NCI-H1417 treated with DMSO at 0.1 percent for 48 hours (cell line): Measurements from ENCODE around the gene SMARCA4.
"Not testable (repeated sequence)": the region's sequence is repeated elsewhere in the genome, so short reads cannot be mapped to it uniquely, and the experiment has no call there.

Source experiments
- DNase-seq: peaks from one replicate; lab custom pipeline; 2025; lab: John Stamatoyannopoulos, UW

The SMARCA4 gene

DNA sequence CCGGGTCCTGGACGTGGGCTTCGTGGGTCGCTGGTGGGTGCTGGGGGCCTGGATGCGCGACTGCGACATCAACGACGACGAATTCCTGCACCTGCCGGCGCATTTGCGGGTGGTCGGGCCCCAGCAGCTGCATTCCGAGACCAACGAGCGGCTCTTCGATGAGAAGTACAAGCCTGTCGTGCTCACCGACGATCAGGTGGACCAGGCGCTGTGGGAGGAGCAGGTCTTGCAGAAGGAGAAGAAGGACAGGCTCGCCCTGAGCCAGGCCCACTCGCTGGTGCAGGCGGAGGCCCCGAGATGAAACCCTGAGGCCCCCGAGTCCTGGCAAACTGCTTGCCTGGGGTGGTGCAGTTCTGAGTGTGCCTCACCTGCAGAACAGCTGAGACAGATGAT lies 31.4 kb upstream of the SMARCA4 start:
- no peak for DNase-seq

DNA sequence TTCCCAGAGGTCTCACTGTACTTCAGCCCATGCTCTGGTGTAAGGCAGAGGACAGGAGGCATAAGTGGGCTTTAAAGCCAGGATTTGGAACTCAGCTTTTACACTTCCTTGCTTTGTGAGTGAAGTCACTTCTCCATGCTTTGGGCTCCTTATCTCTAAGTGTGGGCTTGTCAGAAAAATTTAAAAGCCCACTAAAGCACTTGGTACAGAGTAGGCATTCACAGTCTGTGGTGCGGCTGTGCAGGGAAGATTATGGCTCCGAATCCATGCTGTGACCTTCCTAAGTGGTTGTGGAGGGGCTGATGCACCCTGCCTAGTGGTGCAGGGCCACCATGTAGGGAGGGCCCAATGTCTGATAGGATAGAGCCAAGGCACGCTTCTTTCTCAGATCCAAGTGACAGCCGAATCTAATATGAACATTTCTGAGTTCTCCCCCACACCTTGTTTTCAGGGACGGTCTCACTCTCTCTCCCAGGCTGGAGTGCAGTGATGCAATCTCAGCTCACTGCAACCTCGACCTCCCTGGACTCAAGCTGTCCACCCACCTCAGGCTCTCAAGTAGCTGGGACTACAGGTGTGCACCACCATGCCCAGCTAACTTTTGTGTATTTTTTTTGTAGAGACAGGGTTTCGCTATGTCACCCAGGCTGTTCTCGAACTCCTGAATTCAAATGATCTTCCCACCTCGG lies 25.3 kb upstream of the SMARCA4 start:
- DNase-seq: no peak

DNA sequence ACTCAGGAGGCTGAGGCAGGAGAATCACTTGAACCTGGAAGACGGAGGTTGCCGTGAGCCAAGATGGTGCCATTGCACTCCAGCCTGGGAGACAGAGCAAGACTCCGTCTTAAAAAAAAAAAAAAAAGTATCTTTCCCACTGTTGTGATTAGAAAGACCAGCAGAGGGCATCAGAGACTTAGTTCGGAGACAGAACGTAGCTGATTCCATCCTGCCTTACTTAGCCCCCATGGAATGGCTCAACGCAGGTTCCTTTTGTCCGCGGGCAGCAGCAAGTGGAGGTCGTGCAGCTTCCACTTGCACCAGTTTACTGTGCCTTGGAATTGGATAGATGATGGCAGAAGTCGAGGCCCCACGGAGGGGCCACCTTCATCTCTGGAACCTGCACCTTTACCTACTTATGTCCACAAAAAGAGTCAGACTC lies 24.2 kb upstream of the SMARCA4 start:
- DNase-seq: peak; percentile 62

DNA sequence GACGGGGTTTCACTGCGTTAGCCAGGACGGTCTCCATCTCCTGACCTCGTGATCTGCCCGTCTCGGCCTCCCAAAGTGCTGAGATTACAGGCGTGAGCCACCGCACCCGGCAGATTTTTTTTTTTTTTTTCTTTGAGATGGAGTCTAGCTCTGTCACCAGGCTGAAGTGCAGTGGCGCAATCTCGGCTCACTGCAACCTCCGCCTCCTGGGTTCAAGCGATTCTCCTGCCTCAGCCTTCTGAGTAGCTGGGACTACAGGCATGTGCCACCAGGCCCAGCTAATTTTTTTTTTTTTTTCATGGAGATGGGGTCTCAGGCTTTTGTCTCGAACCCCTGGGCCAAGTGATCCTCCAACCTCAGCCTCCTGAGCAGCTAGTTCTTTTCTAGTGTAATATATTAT lies 19.2 kb upstream of the SMARCA4 start:
- DNase-seq: not testable (repeated sequence)

DNA sequence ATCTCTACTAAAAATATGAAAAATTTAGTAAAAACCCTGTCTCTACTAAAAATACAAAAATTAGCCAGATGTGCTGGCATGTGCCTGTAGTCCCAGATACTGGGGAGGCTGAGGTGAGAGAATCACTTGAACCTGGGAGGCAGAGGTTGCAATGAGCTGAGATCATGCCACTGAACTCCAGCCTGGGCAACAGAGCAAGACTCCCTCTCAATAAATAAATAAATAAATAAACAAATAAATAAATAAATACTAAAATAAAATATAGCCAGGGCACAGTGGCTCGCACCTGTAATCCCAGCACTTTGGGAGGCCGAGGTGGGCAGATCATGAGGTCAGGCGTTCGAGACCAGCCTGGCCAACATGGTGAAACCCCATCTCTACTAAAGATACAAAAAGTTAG lies 17.4 kb upstream of the SMARCA4 start:
- DNase-seq: not testable (repeated sequence)

DNA sequence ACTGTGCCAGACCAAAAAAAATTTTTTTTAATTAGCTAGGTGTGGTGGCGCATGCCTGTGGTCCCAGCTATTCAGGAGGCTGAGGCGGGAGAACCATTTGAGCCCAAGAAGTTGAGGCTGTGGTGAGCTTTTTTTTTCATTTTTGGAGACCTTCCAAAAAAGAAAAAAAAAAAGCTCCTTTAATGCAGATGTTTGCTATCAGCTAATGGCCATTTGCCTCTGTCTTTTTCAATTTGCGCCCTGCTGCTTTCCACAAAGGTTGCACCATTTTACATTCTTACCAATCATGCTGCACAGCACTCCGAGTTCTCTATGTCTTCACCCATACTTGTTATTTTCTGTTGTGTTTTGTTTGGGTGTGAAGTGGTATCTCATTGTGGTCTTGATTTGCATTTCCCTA lies 15.6 kb upstream of the SMARCA4 start:
- no peak for DNase-seq

DNA sequence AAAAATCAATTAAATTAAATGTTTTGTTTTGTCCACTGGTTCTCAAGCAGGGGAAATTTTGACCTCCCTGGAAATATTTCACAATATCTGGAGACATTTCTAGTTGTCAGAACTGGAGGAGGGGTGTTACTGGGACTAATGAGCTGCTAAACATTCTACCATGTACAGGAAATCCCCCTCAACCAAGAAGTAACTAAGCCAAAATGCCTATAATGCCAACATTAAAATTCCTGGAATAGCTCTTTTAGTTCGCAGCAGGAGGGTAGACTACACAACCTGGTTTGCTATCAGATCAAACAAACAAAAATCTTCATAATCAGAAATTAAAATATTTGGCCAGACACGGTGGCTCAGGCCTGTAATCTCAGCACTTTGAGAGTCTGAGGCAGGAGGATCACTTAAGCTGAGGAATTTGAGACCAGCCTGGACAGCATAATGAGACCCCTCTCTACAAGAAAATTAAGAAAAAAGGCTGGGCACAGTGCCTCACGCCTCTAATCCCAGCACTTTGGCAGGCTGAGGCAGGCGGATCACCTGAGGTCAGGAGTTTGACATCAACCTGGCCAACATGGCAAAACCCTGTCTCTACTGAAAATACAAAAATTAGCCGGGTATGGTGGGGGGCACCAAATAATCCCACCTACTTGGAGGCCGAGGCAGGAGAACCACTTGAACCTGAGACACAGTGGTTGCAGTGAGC lies 13.7 kb upstream of the SMARCA4 start:
- no peak for DNase-seq

DNA sequence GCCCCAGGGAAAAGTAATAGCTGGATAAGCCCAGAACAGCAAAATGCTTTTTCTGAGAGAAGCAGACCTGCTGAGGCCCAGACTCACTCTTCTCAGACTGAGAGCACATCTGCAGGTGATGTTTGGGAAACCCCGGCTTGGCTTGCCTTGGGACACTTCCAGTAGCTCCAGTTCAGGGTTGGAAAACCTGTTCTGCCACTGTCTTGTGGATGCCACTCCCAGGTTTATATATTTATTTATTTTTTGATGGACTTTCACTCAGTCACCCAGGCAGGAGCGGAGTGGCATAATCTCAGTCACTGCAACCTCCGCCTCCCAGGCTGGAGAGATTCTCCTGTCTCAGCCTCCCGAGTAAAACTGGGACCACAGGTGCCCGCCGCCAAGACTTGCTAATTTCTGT lies 8.0 kb upstream of the SMARCA4 start:
- no peak for DNase-seq

DNA sequence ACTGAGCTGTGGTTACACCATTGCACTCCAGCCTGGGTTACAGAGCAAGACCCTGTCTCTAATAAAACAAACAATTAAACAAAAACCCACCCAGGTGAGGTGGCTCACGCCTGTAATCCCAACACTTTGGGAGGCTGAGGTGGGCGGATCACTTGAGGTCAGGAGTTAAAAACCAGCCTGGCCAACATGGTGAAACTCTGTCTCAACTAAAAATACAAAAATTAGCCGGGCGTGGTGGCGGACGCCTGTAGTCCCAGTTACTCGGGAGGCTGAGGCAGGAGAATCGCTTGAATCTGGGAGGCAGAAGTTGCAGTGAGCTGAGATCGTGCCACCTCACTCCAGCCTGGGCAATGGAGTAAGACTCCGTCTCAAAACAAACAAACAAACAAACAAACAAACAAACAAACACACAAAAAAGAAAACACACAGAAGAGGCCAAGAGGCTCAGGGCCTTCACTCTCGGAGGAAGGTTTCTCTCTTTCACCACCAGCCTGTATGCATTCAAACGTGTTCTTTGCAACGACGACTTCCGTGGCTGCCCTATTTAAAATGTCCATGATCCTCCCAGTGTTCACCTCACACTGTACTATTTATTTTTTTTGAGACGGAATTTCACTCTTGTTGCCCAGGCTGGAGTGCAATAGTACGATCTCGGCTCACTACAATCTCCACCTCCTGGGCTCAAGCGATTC lies 1.4 kb upstream of the SMARCA4 start:
- not testable (repeated sequence) for DNase-seq

DNA sequence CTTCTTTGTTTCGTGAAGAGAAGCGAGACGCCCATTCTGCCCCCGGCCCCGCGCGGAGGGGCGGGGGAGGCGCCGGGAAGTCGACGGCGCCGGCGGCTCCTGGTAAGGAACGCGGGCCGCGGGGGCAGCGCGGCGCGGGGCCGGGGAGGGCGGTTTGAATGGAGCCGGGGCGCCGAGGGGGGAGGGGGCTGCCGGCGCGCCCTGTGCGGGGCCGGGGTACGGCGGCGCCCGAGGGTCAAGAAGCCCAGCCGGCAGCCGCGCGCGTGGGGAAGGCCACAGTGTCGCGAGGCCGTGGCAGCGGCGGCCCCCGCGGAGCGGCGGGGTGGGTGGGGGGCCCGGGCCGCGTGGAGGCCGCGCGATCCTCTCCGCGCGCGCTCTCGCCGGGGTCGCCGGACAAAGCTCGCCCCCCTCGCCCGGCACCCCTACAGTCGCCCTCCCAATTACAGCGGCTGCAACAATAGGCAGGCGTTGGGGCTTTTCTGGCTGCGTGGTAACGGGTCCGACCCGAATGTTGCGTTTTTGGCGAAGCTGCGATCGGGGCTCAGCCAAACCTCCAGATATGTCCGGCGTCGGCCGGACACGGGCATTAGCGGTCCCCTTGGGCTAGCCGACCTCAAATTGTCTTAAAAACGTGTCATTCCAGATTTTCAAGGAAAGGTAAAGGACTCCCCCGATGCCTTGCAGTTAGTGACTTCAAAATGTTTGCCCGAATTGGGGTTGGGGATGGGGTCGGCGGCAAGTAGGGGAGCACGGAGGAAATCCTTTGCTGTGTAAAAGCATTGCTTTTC lies 437 bp downstream of the SMARCA4 start:
- peak; percentile 30 for DNase-seq

DNA sequence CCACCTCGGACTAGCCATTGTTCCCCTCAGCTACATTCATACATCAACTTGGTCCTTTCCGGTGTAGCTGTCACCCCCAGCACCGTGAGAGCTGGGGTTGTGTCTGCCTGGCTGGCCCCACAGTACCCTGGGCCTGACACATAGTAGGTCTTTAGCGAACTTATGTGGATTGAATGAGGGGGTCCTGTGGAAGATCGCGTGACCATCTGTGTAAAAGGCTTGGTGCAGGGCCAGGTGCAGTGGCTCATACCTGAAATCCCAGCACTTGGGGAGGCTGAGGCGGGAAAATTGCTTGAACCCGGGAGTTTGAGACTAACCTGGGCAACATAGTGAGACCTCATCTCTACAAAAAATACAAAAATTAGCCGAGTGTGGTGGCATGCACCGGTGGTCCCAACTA lies 2.0 kb downstream of the SMARCA4 start:
- DNase-seq: no peak

DNA sequence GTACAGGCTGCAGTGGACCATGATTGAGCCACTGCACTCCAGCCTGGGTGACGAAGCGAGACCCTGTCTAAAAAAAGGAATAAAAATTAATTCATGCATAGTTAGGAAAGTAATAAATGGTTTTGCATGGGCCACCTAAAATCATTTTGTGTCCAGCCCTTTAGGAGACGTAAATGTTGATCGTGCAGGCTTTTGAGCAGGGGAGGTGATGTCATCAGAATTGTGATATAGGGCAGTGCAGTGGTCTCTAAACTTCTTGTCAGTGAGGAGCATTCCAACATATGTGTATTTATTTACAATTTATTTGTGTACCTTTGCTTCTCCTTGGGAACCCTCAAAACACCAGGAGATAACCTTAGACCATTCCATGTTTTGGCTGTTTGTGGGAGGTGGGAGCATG lies 3.0 kb downstream of the SMARCA4 start:
- no peak for DNase-seq

DNA sequence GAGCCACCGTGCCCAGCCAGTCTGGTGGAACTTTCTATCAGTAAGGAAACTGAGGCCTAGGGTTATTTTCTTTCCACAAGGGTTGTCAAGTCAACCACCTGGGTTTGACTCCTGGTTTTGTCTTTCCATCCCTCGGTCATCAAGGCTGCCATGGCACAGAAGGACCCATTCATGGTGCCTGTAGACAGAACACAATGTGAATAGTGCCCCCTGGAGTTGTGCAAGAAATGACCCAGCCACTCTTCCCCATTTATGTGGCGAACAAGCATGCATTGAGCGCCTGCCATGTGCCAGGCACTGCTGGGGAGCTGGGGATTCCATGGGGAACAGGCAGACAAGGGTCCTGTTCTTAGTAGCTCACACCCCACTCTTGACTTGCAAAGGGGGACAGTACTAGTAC lies 4.1 kb downstream of the SMARCA4 start:
- DNase-seq: no peak

DNA sequence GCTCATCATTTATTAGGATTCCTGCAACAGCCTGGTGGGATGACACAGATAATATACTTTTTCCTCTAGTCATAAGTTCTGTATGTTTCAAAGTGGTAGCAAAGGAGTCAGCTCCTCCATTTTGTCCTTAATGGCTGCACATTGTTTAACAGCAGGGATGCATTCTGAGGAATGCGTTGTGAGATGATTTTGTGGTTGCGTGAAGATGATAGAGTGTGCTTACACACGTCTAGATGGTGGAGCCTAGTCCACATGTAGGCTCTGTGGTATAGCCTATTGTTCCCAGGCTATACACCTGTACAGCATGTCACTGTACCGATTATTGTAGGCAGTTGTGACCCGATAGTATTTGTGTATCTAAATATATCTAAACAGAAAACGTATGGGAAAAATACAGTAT lies 4.6 kb downstream of the SMARCA4 start:
- DNase-seq: no peak

DNA sequence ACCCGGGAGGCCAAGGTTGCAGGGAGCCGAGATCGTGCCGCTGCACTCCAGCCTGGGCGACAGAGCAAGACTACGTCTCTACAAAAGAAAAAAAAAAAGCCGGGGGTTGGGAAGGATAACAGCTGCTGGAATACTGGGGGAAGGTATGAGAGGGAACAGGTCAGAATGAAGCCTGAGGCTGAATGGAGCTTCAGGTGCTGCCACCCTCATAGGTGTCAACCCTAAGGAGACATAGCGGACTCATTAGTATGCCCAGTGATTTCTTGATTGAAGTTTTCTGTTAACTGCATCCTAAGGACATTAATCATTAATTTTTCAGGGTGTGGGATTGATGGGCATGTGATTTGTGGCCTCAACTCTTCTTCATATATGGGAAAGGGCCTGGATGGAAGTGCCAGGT lies 6.0 kb downstream of the SMARCA4 start:
- no peak for DNase-seq

DNA sequence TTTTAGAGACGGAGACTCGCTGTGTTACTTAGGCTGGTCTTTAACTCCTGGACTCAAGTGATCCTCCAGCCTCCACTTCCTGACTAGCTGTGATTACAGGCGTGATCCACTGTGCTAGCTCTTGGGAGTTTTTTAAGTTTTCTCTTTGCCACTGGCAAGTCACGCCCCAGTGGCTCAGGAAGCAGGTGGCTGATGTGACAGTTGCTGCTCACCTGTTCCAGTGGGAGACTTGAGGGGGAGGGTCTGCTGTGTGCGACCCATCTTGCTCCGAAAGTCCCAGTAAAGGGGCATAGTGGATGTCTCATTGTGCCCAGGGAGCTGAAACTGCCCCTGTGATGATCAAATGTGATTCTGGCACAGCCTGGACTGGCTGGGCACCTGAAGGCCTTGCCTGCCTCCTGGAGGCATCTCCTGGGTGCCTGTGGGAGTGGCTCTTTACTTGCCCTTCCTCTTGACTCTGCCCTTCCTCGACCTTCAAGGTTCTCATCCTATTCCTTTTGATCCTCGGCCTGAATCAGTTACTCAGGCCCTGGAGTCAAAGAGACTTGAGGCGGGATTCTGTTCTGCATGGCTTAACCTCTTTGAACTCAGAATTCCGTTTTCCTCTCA lies 7.8 kb downstream of the SMARCA4 start:
- DNase-seq: no peak

DNA sequence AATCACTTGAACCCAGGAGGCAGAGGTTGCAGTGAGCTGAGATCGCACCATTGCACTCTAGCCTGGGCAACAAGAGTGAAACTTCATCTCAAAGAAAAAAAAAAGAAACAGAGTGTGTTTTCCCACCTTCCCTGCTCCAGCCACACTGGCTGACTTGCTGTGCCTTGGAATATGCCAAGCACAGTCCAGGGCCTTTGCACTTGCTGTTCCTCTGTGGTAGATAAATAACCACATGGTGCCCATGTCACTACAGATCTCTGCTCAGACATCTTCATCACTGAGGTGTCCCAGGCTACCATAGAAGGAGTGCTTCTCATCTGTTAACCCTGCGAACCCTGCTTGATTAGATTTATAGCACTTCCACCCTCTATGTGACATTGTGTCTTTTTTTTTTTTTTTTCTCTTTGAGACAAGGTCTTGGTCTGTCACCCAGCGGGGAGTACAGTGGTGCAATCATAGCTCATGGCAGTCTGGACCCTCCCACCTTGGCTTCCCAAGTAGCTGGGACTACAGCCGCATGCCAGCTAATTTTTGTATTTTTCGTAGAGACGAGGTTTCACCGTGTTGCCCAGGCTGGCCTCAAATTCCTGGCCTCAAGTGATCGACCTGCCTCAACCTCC lies 10.4 kb downstream of the SMARCA4 start:
- DNase-seq: no peak

DNA sequence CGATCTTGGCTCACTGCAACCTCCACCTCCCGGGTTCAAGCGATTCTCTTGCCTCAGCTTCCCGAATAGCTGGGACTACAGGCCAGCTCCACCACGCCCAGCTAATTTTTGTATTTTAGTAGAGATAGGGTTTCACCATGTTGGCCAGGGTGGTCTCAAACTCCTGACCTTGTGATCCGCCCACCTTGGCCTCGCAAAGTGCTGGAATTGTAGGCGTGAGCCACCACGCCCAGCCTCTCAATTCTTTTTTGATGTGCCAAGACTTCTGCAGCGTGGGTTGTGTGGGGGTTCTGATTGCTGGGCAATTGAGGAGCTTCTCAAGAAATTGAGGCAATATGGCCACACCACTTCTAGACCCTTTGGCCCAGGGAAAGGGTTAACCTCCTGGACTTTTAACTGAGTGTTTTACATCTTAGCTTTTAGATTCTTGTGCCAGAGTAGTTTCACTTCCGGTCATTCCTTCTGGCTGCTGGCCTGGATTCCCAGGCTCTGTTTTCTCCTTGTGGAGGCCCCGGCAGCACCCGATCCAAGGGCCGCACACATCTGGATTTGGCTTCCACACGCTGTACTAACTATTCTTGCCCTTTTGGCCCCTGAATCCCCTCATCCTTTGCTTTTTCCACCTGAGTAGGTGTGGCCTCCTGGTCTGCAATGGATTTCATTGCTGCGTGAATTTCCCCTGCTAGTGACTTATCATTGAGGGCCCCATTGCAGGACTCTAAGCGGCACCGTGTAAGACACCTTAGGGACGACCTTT lies 14.7 kb downstream of the SMARCA4 start:
- DNase-seq: no peak

DNA sequence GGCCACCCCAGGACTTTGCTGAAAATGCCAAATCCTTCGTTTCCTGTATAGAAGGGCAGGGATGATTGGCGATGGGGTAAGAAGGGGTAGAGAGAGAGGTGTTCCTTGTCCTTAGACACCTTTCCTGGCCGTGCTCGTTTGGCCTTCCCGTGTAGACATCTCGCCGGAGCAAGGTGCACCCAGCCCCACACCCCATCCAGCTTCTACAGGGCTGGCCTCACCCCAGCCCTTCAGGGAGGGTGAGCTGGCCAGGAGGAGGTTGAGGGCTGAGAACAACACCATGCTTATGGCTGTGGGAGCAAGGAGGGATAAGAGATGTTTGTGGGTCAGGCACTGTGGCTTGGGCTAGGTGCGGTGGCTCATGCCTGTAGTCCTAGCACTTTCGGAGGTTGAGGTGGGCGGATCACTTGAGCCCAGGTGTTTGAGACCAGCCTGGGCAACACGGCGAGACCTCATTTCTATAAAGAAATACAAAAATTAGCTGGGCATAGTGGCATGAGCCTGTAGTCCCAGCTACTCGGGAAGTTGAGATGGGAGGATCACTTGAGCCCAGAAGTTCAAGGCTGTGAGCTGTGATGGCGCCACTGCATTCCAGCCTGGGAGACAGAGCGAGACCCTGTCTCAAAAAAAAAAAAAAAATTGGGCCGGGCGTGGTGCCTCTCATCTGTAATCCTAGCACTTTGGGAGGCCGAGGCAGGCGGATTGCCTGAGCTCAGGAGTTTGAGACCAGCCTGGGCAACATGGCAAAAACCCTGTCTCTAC lies 15.5 kb downstream of the SMARCA4 start:
- DNase-seq: no peak

DNA sequence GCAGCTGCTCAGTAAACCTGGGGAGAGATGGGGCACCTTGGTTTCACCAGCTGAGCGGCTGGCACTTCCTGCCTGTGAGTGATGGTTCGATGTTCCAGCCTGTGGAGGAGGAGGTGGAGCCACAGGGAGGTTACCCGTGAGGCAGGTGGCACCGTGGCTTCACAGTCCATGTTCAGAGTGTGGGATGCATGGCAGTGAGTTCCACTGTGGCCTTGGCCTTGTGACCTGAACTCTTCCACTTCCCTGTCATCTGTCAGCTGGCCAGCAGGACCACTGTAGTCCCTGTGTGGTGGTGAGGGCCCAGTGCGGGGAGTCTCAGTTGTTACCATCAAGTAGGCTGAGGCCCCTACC lies 16.9 kb downstream of the SMARCA4 start:
- no peak for DNase-seq
